ENCODE data around the gene SYNGR3.

Gene SYNGR3

GRCh38 chr16:2042986-2043666 lies 53.4 kb downstream of the SYNGR3 start:
- TF ChIP-seq CTCF (IDR thresholded peaks at IDR 0.05; ENCODE audit: control insufficient read depth, extremely low read depth, insufficient read depth), result no peak

More at GRCh38 chr16:2042986-2043666, 53.4 kb downstream of the SYNGR3 start:
- no peak overlapping the region for H3K4me3 ChIP-seq (ENCODE audit: low read depth, low read length)
- no peak for DNase-seq (ENCODE audit: low read depth)
